ENCODE measurements around the gene BTBD8. TPM values are rescaled to one million over a fixed set of nuclear protein-coding genes. Genes with fewer than 3 reads are reported as not detected.

Gene BTBD8
- polyA plus RNA-seq, 1 experiment: 0.43 TPM

DNA sequence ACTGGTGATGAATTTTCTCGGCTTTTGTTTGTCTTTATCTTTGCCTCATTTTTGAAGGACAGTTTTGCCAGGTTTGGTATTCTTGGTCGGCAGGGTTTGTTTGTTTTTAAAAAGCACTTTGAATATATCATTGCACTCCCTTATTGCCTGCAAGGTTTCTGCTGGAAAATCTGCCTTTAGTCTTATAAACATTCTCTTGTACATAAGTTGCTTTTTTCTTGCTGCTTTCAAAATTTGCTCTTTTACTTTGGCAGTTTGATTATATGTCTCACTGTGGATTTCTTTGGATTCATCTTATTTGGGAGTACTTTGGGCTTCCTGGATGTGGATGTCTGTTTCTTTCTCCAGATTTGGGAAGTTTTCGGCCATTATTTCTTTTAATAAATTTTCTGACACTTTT lies 79.4 kb downstream of the BTBD8 start:
- Histone ChIP-seq H3K36me3 (ENCODE audit: control insufficient read depth, insufficient read depth, low read length) (no peaks in the 10 kb centered on the region), H3K4me3 (ENCODE audit: low read depth, low read length) (no peak overlapping the region), H3K27me3 (ENCODE audit: control insufficient read depth, insufficient read depth, low read length) (no peaks in the 10 kb centered on the region)
- no peak for DNase-seq (ENCODE audit: low read depth)
- TF ChIP-seq, protein P1, sequence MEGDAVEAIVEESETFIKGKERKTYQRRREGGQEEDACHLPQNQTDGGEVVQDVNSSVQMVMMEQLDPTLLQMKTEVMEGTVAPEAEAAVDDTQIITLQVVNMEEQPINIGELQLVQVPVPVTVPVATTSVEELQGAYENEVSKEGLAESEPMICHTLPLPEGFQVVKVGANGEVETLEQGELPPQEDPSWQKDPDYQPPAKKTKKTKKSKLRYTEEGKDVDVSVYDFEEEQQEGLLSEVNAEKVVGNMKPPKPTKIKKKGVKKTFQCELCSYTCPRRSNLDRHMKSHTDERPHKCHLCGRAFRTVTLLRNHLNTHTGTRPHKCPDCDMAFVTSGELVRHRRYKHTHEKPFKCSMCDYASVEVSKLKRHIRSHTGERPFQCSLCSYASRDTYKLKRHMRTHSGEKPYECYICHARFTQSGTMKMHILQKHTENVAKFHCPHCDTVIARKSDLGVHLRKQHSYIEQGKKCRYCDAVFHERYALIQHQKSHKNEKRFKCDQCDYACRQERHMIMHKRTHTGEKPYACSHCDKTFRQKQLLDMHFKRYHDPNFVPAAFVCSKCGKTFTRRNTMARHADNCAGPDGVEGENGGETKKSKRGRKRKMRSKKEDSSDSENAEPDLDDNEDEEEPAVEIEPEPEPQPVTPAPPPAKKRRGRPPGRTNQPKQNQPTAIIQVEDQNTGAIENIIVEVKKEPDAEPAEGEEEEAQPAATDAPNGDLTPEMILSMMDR (IDR thresholded peaks at IDR 0.05; ENCODE audit: insufficient read depth, low read depth, low read length): no peak
- POLR2A ChIA-PET: no interaction called here
- CTCF ChIA-PET: no interaction called here

DNA sequence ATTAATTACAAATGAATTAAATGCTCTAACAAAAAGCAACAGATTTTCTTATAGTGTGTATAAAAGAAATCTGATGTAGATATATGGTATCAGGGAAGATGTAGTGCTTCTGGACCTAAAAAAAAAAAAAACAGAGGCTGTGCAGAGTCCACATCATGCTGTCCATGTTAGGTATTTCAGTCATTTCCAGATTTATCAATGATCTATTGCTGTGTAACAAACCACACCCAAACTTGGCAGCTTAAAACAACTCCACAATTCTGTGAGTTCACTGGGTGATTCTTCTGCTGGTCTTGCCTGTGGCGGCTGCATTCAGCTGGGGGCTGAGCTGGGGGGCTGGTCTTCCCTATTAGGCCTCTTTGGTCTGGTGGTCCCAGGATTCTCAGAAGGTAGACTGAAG lies 85.2 kb downstream of the BTBD8 start:
- Histone ChIP-seq H3K36me3 (ENCODE audit: control insufficient read depth, insufficient read depth, low read length) (no peaks in the 10 kb centered on the region), H3K27me3 (ENCODE audit: control insufficient read depth, insufficient read depth, low read length) (no peaks in the 10 kb centered on the region), H3K4me3 (ENCODE audit: low read depth, low read length) (no peak overlapping the region)
- POLR2A ChIA-PET: no interaction called here
- TF ChIP-seq, protein P1 (IDR thresholded peaks at IDR 0.05; ENCODE audit: insufficient read depth, low read depth, low read length): no peak
- DNase-seq (ENCODE audit: low read depth): no peak
- CTCF ChIA-PET: interaction anchor here (1.4 to 1.8 kb wide), 2 partner anchors 11 kb away, joined by 3 read pairs; no protein-coding TSS in a partner anchor

DNA sequence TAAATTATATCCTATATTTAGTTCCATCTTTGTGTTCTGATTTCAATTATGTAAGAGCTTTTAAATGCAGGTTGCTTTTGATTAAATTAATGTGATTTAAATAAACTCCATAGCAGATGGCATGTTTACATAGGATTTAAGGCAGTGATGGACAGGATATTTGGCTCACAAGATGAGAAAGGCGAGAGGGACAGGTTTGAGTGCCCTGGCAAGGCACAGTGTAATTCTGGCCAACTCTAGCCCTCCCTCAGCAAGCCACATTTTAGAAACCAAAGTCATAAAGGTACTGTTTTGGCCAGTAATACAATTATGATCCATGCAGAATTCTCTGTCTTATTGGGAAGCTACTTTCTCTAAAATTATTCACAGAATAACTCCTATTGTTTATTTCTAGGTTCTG lies 87.0 kb downstream of the BTBD8 start:
- Histone ChIP-seq H3K4me3 (ENCODE audit: low read depth, low read length) (no peak overlapping the region), H3K27me3 (ENCODE audit: control insufficient read depth, insufficient read depth, low read length) (no peaks in the 10 kb centered on the region), H3K36me3 (ENCODE audit: control insufficient read depth, insufficient read depth, low read length) (no peaks in the 10 kb centered on the region)
- CTCF ChIA-PET: interaction anchor here (0.5 kb wide), 1 partner anchor 21 kb away, joined by 3 read pairs; no protein-coding TSS in a partner anchor
- TF ChIP-seq, protein P1 (IDR thresholded peaks at IDR 0.05; ENCODE audit: insufficient read depth, low read depth, low read length): no peak
- POLR2A ChIA-PET: no interaction called here
- DNase-seq (ENCODE audit: low read depth): no peak

DNA sequence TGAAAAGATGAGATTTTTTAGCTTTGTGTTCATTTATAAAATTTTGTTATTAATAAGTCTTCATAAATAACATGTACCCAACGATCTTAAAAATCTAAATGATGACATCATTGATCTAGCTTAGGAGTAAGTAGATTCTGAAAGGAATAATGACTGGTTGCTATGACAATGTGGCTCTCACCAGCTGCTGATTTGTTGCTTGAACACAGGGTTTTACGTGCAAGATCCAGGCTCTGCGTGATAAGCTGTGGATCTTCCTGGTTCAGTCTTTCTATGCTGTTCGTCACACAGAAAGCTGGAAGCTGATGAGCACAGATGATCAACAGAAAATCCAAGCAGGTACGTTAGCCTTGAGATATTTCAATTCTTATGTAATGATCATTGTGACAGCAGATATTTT lies 88.5 kb downstream of the BTBD8 start:
- Histone ChIP-seq H3K36me3 (ENCODE audit: control insufficient read depth, insufficient read depth, low read length) (no peaks in the 10 kb centered on the region), H3K4me3 (ENCODE audit: low read depth, low read length) (no peak overlapping the region), H3K27me3 (ENCODE audit: control insufficient read depth, insufficient read depth, low read length) (no peaks in the 10 kb centered on the region)
- TF ChIP-seq, protein P1 (IDR thresholded peaks at IDR 0.05; ENCODE audit: insufficient read depth, low read depth, low read length): no peak
- ChIA-PET CTCF (no interaction called here), POLR2A (no interaction called here)
- DNase-seq (ENCODE audit: low read depth): no peak

DNA sequence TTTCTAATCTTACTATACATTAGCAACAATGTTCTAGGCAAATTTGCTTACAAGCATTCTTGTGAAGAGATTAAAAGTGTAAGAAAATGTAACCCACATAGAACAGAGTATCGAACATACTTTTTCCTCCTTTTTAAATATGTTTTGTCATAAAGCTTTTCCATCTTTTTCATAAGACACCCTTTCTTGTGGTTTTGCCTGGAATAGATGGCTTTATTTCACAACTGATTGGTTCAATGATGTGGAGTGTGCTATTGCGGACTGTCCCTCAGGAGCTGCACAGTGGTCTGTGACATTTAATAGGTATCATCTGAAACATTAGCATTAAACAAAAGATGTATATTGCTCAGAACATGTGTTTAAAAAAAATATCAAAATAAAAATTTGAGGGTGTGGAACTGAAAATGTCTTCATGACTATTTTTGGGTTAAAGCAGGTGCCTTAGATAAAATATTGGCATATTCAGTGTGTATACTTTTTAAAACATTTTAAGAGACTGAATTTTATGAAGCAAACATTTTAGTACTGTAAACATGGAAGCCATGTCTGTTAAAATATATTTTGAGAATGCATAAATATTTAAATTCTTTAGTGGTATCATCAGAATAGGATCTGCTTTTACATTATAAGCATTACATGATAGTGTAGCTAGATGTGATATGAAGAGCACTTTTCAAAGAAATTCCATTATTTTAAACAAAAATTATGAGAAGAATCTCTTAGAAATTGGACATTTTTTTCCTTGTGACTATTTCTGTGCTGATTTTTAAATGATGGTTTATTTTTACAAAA lies 89.3 kb downstream of the BTBD8 start:
- CTCF ChIA-PET: interaction anchor here (1.6 kb wide), 1 partner anchor 9 kb away, joined by 5 read pairs; no protein-coding TSS in a partner anchor
- Histone ChIP-seq H3K4me3 (ENCODE audit: low read depth, low read length) (no peak overlapping the region), H3K27me3 (ENCODE audit: control insufficient read depth, insufficient read depth, low read length) (no peaks in the 10 kb centered on the region), H3K36me3 (ENCODE audit: control insufficient read depth, insufficient read depth, low read length) (no peaks in the 10 kb centered on the region)
- DNase-seq (ENCODE audit: low read depth): no peak
- TF ChIP-seq, protein P1 (IDR thresholded peaks at IDR 0.05; ENCODE audit: insufficient read depth, low read depth, low read length): no peak
- POLR2A ChIA-PET: no interaction called here

Data from BJ (cell line).